Raji (cell line): ENCODE measurements around the gene HSPG2.

Source experiments
- POLR2A ChIP-seq: IDR thresholded peaks from 2 replicates; pipeline ENCODE4 v1.6.1; 2011; ENCODE audit warnings: low read depth, low read length, control low read depth; ENCODE audit not compliant: insufficient read depth

Gene HSPG2

GRCh38 chr1:21911205-21912001 is 25.7 kb downstream of the HSPG2 start:
- TF ChIP-seq POLR2A: no peak

DNA sequence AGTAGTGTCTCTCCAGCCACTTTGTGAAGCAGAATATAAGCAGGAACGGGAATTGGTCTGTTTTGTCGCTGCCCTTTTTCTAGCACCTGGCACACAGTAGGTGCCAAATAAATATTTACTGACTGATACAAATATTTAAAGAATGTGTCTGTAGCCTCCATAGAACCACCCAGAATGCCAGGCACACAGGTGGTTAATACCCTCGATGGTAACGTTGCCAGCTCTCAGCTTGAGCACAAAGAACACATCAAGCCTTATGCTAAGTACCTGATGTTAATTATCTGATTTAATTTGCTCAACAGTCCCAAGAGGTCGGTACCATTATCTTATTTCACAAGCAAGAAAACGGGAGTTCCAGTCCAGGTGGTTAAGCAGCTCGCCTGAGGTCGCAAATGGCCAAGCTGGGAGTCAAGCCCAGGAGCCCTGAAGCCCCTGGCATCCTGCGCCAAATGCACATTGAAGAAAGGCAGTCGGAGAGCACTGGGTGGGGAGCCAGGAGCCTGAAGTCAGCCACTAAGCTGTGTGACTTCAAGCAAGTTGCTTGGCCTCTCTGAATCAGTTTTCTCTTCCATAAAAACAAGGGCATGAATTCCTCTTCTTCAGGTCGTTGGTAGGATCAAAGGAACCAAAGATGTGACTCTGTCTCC is 26.4 kb downstream of the HSPG2 start:
- TF ChIP-seq POLR2A: no peak

GRCh38 chr1:21909787-21910503 is 27.2 kb downstream of the HSPG2 start:
- TF ChIP-seq POLR2A: no peak

DNA sequence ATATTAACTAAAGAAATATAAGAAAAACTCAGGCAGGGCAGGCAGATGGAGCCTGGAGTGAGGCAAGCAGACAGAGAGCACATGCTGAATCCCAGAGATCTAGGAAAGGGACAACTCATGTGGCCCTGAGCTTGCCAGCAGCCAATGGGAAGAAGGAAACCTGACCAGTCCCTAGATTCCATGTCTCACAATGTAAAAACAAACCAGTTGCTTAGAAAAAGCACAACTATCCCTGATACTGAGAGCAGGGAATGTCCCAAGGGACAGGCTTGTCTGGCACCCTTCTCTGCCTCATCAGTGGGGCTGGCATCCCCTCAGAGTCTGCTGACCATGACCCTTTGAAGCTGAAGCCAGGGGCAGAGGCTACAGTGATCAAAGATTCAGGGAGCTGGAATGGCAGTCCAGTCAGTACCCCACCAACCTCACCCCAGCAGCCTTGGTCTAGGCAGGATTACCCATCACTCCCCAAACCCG is 27.8 kb downstream of the HSPG2 start:
- no peak for TF ChIP-seq POLR2A

GRCh38 chr1:21907079-21907418 is 30.1 kb downstream of the HSPG2 start:
- TF ChIP-seq POLR2A: no peak

- no peak for TF ChIP-seq POLR2A
Observed at GRCh38 chr1:21906173-21907078, 30.7 kb downstream of the HSPG2 start.

DNA sequence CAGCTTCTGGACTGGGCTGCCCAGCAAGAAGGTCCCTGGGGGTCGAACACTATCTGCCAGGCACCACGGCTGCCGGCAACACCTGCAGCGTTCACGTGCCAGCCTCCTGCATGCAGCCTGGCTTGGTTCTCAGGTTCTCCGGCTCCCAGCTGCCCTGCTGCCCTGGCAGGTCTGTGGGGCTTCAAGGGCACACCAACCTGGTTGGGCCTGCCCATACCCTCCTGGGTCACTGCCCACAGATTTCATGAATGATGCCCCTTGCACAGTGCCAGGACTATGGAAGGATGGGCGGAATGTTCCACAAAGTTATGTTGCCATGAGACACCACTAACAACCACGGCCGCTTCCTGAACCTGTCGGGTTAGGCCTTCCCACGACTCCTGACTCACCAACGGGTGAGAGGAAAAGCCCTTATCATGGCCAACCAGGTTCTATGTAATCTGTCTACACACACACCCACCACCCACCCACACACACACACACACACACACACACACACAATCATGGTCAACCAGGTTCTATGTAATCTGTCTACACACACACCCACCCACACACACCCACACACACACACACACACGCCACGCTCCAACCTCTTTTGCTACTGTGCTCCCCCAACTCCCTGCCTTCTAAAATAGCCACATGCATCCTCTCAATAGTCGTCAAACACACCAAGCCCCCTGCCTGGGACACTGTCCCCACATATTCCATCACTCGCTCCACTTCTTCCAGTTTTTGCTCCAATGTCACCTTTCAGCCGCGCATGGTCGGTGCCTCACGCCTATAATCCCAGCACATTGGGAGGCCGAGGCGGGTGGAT is 32.2 kb downstream of the HSPG2 start:
- no peak for TF ChIP-seq POLR2A

- no peak for TF ChIP-seq POLR2A
Observed at GRCh38 chr1:21904454-21904703, 32.7 kb downstream of the HSPG2 start.

- TF ChIP-seq POLR2A: no peak
Observed at GRCh38 chr1:21903638-21904453, 33.3 kb downstream of the HSPG2 start.

- no peak for TF ChIP-seq POLR2A
Observed at GRCh38 chr1:21902026-21903012, 34.8 kb downstream of the HSPG2 start.

GRCh38 chr1:21901473-21901847 is 35.6 kb downstream of the HSPG2 start:
- no peak for TF ChIP-seq POLR2A

- TF ChIP-seq POLR2A: no peak
Observed at GRCh38 chr1:21900766-21901472, 36.2 kb downstream of the HSPG2 start.
